K562 (cell line): ENCODE data around the gene USF2. TPM values are rescaled to one million over a fixed set of nuclear protein-coding genes. Genes with fewer than 3 reads are reported as not detected.
A peak's percentile ranks its signal among the peaks of the same experiment; 100 is the strongest.

Experiments
- BACH1 ChIP-seq: fragments of 200-800 bp; sonication (Bioruptor generic); IDR thresholded peaks from 2 replicates; pipeline ENCODE4 v1.6.1; 2016; ENCODE audit warnings: missing genetic modification characterization, missing compliant biosample characterization
- GABPB1 ChIP-seq: sonication (generic); formaldehyde crosslinking; IDR thresholded peaks from 2 replicates; pipeline ENCODE4 v1.8.0; 2022; ENCODE audit warnings: mild to moderate bottlenecking, missing genetic modification reagents
- NEUROD1 ChIP-seq: fragments of 150-350 bp; IDR thresholded peaks from 2 replicates; pipeline ENCODE4 v1.6.1; 2014; ENCODE audit warnings: borderline replicate concordance, low read length, low read depth; ENCODE audit not compliant: partially characterized antibody
- ZBTB7A ChIP-seq: IDR thresholded peaks from 2 replicates; pipeline ENCODE4 v1.6.1; 2011; ENCODE audit warnings: low read depth, mild to moderate bottlenecking, low read length, moderate library complexity, borderline replicate concordance; ENCODE audit not compliant: control insufficient read depth
- polyA plus RNA-seq, 8 experiments: library from polyadenylated mRNA; depleted of rRNA in 4 of 8; stranded (reverse) in 5 of 8; unstranded in 3 of 8; fragments of >200 nt; fragmentation: Nextera tagmentation in 2 of 8; fragmentation: Illumina TruSeq in 1 of 8; extraction: Ambion mirVana in 2 of 8; extraction: Trizol in 1 of 8; gene quantifications; 2 replicates each; pipeline versions ENCODE4 v1.2.1 to v1.2.3, GENCODE V29; 2011 to 2014; ENCODE audit warnings: inconsistent platforms in 1 of 8, missing spikeins in 1 of 8
- total RNA-seq, 7 experiments: library from RNA; depleted of rRNA in 6 of 7; stranded (reverse); fragments of >200 nt in 6 of 7; fragmentation: Illumina TruSeq in 2 of 7; extraction: Trizol in 2 of 7; gene quantifications; 2 replicates each; pipeline versions ENCODE4 v1.2.1 to v1.2.3, GENCODE V29; 2011 to 2021; ENCODE audit warnings: low replicate concordance in 1 of 7
- TF ChIP-seq, protein P1 (sequence below): fragments of 450-650 bp; IDR thresholded peaks from 2 replicates; pipeline ENCODE4 v1.6.1; 2017; ENCODE audit warnings: antibody characterized with exemption, mild to moderate bottlenecking
- TF ChIP-seq, protein P2 (sequence below): sonication (generic); formaldehyde crosslinking; IDR thresholded peaks from 2 replicates; pipeline ENCODE4 v1.8.1; 2023; ENCODE audit warnings: mild to moderate bottlenecking, missing genetic modification reagents
- TF ChIP-seq, protein P3 (sequence below), 2 experiments: fragments of 450-650 bp; IDR thresholded peaks; 2 replicates each; pipeline ENCODE4 v1.6.1; 2016

The USF2 gene
- total and polyA plus RNA-seq, 9 of the 15 experiments (the other 6 are each of a cell fraction or from before 2014, with no cell fraction given), result 0.27 to 93.7 (median 58.4) TPM

DNA sequence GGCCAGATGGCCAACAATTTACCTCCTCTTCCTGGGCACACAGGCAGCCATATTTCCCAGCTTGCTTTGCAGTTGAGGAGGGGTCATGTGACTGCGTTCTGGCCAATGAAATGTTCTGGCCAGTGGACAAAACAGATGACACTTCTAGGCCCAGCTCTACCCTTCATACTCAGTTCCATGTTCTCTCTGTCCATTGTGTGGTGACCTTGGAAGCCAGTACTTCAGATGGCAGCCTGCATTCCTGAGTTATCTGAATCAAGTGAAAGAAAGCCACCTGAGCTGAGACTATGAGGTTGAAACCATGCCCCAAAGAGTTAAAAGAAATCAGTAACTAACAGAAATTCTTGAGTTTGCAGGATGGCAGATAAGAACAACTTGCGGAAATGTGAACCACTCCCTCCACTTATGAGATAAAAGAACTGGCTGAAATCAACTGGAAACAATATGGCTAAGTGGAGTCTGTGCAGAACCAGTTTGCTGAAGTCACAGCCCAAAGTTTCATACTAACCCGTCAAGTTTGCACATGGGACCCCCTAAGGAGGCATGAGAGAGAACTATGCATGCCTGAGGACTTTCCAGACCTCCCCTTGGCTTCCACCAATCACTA lies 48.3 kb upstream of the USF2 start (continued):
- TF ChIP-seq, protein P1, sequence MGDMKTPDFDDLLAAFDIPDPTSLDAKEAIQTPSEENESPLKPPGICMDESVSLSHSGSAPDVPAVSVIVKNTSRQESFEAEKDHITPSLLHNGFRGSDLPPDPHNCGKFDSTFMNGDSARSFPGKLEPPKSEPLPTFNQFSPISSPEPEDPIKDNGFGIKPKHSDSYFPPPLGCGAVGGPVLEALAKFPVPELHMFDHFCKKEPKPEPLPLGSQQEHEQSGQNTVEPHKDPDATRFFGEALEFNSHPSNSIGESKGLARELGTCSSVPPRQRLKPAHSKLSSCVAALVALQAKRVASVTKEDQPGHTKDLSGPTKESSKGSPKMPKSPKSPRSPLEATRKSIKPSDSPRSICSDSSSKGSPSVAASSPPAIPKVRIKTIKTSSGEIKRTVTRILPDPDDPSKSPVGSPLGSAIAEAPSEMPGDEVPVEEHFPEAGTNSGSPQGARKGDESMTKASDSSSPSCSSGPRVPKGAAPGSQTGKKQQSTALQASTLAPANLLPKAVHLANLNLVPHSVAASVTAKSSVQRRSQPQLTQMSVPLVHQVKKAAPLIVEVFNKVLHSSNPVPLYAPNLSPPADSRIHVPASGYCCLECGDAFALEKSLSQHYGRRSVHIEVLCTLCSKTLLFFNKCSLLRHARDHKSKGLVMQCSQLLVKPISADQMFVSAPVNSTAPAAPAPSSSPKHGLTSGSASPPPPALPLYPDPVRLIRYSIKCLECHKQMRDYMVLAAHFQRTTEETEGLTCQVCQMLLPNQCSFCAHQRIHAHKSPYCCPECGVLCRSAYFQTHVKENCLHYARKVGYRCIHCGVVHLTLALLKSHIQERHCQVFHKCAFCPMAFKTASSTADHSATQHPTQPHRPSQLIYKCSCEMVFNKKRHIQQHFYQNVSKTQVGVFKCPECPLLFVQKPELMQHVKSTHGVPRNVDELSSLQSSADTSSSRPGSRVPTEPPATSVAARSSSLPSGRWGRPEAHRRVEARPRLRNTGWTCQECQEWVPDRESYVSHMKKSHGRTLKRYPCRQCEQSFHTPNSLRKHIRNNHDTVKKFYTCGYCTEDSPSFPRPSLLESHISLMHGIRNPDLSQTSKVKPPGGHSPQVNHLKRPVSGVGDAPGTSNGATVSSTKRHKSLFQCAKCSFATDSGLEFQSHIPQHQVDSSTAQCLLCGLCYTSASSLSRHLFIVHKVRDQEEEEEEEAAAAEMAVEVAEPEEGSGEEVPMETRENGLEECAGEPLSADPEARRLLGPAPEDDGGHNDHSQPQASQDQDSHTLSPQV, result peak; percentile 83
- peak; percentile 73 for TF ChIP-seq NEUROD1
- TF ChIP-seq, protein P2, sequence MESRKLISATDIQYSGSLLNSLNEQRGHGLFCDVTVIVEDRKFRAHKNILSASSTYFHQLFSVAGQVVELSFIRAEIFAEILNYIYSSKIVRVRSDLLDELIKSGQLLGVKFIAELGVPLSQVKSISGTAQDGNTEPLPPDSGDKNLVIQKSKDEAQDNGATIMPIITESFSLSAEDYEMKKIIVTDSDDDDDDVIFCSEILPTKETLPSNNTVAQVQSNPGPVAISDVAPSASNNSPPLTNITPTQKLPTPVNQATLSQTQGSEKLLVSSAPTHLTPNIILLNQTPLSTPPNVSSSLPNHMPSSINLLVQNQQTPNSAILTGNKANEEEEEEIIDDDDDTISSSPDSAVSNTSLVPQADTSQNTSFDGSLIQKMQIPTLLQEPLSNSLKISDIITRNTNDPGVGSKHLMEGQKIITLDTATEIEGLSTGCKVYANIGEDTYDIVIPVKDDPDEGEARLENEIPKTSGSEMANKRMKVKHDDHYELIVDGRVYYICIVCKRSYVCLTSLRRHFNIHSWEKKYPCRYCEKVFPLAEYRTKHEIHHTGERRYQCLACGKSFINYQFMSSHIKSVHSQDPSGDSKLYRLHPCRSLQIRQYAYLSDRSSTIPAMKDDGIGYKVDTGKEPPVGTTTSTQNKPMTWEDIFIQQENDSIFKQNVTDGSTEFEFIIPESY (CRISPR knock-in tag), result peak; percentile 36; the same call in 1 of the 2 replicates
- peak; percentile 66; the same call in 1 of the 2 replicates for TF ChIP-seq BACH1 (tag)
- peak; percentile 50; the same call in 1 of the 2 replicates for TF ChIP-seq GABPB1 (CRISPR knock-in tag)
- no peak for TF ChIP-seq ZBTB7A
- TF ChIP-seq, protein P3, sequence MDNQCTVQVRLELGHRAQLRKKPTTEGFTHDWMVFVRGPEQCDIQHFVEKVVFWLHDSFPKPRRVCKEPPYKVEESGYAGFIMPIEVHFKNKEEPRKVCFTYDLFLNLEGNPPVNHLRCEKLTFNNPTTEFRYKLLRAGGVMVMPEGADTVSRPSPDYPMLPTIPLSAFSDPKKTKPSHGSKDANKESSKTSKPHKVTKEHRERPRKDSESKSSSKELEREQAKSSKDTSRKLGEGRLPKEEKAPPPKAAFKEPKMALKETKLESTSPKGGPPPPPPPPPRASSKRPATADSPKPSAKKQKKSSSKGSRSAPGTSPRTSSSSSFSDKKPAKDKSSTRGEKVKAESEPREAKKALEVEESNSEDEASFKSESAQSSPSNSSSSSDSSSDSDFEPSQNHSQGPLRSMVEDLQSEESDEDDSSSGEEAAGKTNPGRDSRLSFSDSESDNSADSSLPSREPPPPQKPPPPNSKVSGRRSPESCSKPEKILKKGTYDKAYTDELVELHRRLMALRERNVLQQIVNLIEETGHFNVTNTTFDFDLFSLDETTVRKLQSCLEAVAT (IDR thresholded peaks at IDR 0.05), result peak; percentile 16 to 56; a peak in 1 of 4 replicates
